ENCODE measurements around the gene UHMK1. TPM values are rescaled to one million over a fixed set of nuclear protein-coding genes. Genes with fewer than 3 reads are reported as not detected.

The UHMK1 gene
- polyA plus RNA-seq, 1 experiment, result 48.2 TPM

GRCh38 chr1:162578071-162578700 is 80.6 kb downstream of the UHMK1 start:
- H3K27me3 ChIP-seq (ENCODE audit: control insufficient read depth, insufficient read depth, low read length), result no peaks in the 10 kb centered on the region
- no peaks in the 10 kb centered on the region for H3K9me3 ChIP-seq (ENCODE audit: control insufficient read depth, insufficient read depth, low read length)
- ChIA-PET CTCF (interaction anchor here (0.6 to 1.4 kb wide), 3 partner anchors 10 to 186 kb away, joined by 3 to 5 read pairs (median 4); no protein-coding TSS in a partner anchor), POLR2A (interaction anchor here (0.9 kb wide), 1 partner anchor 17 kb away, joined by 3 read pairs; the partner anchor contains the start of gene UAP1)
- no peak overlapping the region for H3K27ac ChIP-seq (ENCODE audit: low read depth, low read length)
- no peak for DNase-seq (ENCODE audit: low read depth, low spot score)
- TF ChIP-seq CTCF (IDR thresholded peaks at IDR 0.05; ENCODE audit: low read depth, low read length), result no peak
- H3K4me3 ChIP-seq (ENCODE audit: low read depth, low read length), result no peak overlapping the region

- no peak for DNase-seq (ENCODE audit: low read depth, low spot score)
- H3K9me3 ChIP-seq (ENCODE audit: control insufficient read depth, insufficient read depth, low read length), result no peaks in the 10 kb centered on the region
- POLR2A ChIA-PET, result no interaction called here
- no peak overlapping the region for H3K4me3 ChIP-seq (ENCODE audit: low read depth, low read length)
- H3K27ac ChIP-seq (ENCODE audit: low read depth, low read length), result no peak overlapping the region
- CTCF ChIA-PET, result interaction anchor here (0.9 to 1.4 kb wide), 2 partner anchors 9 to 35 kb away, joined by 3 to 5 read pairs; no protein-coding TSS in a partner anchor
- no peak for TF ChIP-seq CTCF (IDR thresholded peaks at IDR 0.05; ENCODE audit: low read depth, low read length)
- no peaks in the 10 kb centered on the region for H3K27me3 ChIP-seq (ENCODE audit: control insufficient read depth, insufficient read depth, low read length)
These were observed 81.3 kb downstream of the UHMK1 start for GRCh38 chr1:162578936-162579335.

Small RNA genes lying within 50 kb of the gene (small RNA-seq; reads per million reads assigned to genes)
- gene UQCRBP2 (ENCODE audit: insufficient read length, low read depth), result not detected

Other genes with a start within 250 kb of the UHMK1 start
- not detected in 2 replicates for gene SPATA46, start 121.0 kb upstream of the UHMK1 start, polyA plus RNA-seq (2011; rRNA removed)
- gene C1orf226, start 116.1 kb upstream of the UHMK1 start, polyA plus RNA-seq (2011; rRNA removed), result 0.07 and 0.11 TPM in 2 replicates
- gene SH2D1B, start 85.7 kb upstream of the UHMK1 start, polyA plus RNA-seq (2011; rRNA removed), result not detected in 2 replicates
- 68.5 and 85.7 TPM in 2 replicates for gene UAP1, start 63.9 kb downstream of the UHMK1 start, polyA plus RNA-seq (2011; rRNA removed)
- 179 and 194 TPM in 2 replicates for gene DDR2, start 134.6 kb downstream of the UHMK1 start, polyA plus RNA-seq (2011; rRNA removed)

All from AG04450 (cell line).